Measurements from ENCODE around the gene FLRT2.

Gene FLRT2

GRCh38 chr14:85531587-85532373 is 1.8 kb downstream of the FLRT2 start:
- no peak for DNase-seq

- DNase-seq, result no peak
Measured at GRCh38 chr14:85532374-85533022, 2.6 kb downstream of the FLRT2 start.

- no peak for DNase-seq
Measured at GRCh38 chr14:85533023-85533860, 3.3 kb downstream of the FLRT2 start.

GRCh38 chr14:85533861-85534291 is 3.9 kb downstream of the FLRT2 start:
- no peak for DNase-seq

GRCh38 chr14:85534458-85535293 is 4.7 kb downstream of the FLRT2 start:
- DNase-seq, result no peak

DNA sequence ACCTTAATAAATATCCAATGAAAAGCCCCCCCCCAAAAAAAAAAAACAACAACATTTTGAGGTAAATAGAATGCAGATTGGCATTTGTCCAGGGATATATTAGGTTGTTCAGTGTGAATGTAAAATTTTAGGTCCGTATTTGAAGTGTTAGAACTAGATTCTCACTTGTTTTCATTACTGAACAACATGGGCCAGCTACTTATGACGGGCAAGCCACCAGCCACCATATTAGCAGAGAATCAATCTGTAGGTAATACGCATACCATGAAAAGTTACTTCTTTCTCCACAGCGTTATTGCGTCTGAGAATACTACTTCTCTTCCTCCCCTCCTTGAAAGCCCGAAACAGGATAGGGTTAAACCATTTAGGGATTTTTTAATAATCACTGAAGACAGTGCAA is 5.4 kb downstream of the FLRT2 start:
- no peak for DNase-seq

GRCh38 chr14:85535991-85536832 is 6.3 kb downstream of the FLRT2 start:
- DNase-seq, result no peak

DNA sequence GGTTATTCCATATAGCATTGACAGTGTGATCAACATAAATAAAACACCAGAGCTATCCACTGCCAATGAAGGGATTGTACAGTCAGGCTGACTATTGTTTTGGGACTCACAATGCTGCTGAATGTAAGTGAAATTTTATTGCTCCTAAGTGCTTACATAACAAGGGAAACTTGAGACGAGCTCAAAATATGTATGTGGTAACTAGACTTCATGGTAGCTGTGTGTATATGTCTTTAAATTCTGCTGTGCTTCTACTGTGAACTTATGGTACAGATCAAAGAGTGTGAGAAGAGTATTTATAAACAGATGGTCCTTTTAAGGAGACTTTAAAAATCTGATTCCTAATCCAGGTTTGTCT is 6.9 kb downstream of the FLRT2 start:
- DNase-seq, result no peak

- no peak for DNase-seq
Measured at GRCh38 chr14:85537526-85537925, 7.6 kb downstream of the FLRT2 start.

DNA sequence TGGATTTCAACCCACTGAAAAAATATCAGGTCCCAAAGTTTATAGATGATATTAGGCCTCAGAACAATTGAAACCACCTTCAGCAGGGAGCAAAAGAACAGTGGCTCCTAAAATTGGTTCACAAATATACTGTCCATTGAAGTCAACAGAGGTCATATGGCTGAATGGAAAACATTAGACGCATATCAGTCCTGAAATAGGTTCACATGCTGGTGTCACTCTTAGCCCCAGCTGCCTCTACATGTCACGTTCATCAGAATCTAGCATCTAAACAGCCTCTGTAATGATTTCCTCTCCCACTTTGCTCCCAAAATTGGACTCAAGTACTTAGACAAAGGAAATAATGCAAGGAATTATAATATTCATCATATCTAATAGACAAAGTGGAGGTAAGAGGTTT is 8.7 kb downstream of the FLRT2 start:
- no peak for DNase-seq

- no peak for DNase-seq
Measured at GRCh38 chr14:85539510-85539909, 9.6 kb downstream of the FLRT2 start.

- DNase-seq, result no peak
Measured at GRCh38 chr14:85542623-85543022, 12.7 kb downstream of the FLRT2 start.

- no peak for DNase-seq
Measured at GRCh38 chr14:85545738-85546137, 15.8 kb downstream of the FLRT2 start.

DNA sequence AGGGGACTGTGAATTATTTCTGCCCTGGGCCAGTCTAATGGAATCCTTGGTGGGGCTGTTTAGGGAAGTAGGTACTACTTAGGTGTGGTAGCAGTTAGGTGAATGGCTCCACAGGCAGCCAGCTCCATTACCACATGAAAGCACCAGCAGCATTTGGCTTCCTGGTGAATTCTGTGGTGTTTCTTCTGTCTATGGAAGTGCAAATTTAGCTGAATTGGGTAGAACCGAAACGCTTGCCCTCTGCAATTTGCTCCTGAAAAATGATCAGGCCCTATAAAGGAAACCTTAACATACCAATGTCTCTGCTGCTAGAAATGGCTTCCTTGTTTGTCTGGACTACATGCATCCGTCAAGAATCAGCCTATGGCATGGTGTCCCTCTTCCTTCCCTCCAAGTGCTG is 16.4 kb downstream of the FLRT2 start:
- no peak for DNase-seq

DNA sequence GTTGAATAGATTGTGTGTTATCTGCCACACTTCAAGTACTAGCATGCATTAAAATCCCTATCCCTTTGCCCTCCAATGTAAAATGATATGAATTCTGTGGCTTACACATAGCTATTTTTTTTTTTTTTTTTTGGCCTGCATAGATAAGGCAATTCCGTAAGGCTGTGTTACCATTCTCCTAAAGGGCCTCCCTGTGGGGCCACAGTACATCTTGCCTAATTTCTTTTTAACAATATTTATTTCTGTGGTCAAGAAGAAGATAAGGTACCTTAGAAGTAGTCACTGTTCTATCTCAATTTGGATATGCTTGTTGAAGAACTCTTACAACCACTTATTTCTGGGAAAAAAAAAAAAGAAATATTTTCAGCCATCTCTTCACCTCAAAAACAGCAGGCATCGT is 19.8 kb downstream of the FLRT2 start:
- DNase-seq, result no peak

DNA sequence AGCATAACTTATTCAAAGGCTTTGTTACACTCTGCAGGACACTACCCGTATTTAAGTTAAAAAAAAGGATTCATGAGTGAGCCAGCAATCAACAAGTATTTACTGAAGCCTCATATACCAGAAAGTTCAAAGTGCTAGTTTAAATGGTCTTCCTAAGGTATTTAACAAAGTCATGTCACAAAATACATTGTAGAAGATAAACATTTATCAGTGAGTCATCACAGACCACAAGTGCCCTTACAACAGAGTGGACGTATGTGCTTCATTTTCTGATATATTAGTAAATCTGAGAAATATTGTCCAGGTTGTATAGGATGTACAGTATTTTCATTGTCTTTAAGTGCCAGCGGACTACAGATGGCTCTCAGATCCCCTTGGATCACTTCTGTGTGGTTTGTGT is 24.2 kb downstream of the FLRT2 start:
- no peak for DNase-seq

DNA sequence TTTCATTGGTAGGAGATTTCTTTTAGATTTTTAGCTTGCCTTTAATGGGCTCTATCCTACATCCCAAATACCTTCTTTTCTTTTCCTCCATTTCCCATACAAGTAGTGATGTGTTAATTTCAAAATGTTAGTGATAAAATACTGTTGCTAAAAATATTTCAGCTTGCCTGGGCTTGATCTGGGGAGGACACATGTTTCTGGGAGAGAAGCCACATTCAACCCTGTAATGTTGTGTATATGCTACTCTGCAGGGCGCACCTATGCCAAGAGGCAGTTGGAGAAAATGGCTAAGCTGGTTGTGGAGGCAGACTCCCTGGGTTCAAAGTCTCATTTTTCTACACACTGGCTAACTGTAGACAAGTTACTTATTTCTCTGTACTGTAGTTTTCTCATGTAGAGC is 26.3 kb downstream of the FLRT2 start:
- DNase-seq, result no peak

- no peak for DNase-seq
Measured at GRCh38 chr14:85558505-85558904, 28.6 kb downstream of the FLRT2 start.

DNA sequence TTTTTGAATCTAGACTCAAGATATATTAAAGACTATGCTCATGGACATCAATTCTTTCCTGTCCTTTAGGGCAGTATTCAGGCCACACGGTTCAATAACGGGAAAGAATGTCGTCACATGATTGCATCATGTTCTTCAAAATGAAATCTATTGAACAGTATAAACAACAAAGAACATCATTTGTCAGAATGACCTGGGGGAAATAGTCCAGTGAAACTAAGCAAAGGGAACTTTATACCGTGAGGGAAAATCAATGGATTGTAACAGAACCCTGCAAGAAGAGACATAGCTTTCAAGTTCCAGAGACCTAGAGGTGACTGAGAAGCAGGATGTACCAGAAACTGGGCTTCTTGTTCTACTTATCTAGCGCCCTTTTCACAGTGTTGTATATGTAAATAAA is 32.7 kb downstream of the FLRT2 start:
- no peak for DNase-seq

DNA sequence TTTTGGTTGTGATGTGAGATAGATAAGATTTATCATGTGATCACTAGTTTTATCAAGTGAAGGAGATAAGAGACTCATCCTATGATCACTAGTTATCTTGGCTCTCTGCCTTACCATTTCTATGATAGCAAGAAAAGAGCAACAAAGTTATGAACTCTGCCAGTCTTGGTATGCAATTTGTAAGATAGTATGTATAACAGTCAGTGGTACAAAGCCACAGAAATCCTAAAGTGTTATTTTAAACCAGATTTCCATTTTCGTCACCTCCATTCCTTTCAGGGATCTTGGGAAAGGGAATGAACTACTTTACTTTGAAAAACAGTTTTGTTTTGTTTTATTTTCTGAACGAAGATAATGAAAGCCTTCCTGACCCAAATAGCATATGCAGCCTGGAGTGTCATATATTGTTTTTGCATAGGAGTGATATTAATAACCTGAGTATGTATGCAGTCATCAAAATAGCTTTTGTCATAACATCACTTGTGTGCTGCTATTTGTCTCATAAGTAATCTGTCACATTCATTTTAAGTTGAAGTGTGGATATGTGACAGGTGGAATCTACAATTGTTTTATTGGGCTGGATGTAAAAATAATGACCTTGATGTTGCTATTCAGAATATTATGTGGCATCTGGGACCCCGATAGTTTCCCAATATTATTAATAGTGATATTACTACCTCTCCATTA is 35.0 kb downstream of the FLRT2 start:
- DNase-seq, result no peak

DNA sequence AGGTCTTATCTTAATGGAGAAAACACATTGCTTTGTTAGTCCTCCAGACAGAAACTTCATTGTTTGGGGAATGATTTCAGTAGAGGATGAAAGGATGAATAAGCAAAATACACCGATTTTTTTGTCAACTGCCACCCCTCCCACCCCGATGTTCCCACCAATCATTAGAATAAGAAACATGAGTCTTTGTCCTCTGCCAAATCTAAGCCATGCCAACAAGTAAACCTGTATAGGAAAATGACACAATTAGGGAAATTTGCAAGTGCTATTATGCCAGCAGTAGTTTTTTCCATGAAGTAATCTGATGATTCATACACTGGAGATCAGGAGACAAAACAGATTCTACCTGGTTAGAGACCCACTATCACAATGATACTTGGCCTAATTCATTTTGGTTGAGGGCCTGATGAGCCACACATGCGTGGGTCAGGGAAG is 35.9 kb downstream of the FLRT2 start:
- DNase-seq, result no peak

Data from CD4-positive, alpha-beta T cell treated with Interleukin-21 for 1 hour (primary cell).